Vagina (tissue), 2 donors: ENCODE results near the gene GLA. TPM values are rescaled to one million over a fixed set of nuclear protein-coding genes. Genes with fewer than 3 reads are reported as not detected.
A peak's percentile ranks its signal among the peaks of the same experiment; 100 is the strongest.

Source experiments
- DNase-seq, 2 donors: peaks; one replicate each; pipeline ENCODE4 v3.0.0-alpha.2; 2017; ENCODE audit errors: extremely low spot score in 2 of 2
- H3K27ac ChIP-seq: fragments of 200-600 bp; sonication (generic); one replicate; pipeline ENCODE4 v1.5.1; 2019
- H3K27me3 ChIP-seq: fragments of 200-600 bp; sonication (generic); one replicate; pipeline ENCODE4 v1.5.1; 2019
- H3K36me3 ChIP-seq, 2 donors: fragments of 200-600 bp; sonication (generic); one replicate each; pipeline ENCODE4 v1.5.1; 2017 to 2019
- H3K4me1 ChIP-seq: fragments of 200-600 bp; sonication (generic); one replicate; pipeline ENCODE4 v1.5.1; 2019
- H3K4me3 ChIP-seq, 2 donors: fragments of 200-600 bp; sonication (generic); 1 replicate in 1 of 2; 2 replicates in 1 of 2; pipeline ENCODE4 v1.5.1; 2016 to 2019
- H3K9me3 ChIP-seq: fragments of 200-600 bp; sonication (generic); one replicate; pipeline ENCODE4 v1.5.1; 2019
- POLR2A ChIP-seq, 2 donors: fragments of 450-650 bp; IDR thresholded peaks; one replicate each; pipeline ENCODE4 v1.6.1; 2017; ENCODE audit warnings: antibody characterized with exemption in 2 of 2, mild to moderate bottlenecking in 2 of 2, moderate library complexity in 2 of 2
- POLR2AphosphoS5 ChIP-seq, 2 donors: sonication (generic); formaldehyde crosslinking; IDR thresholded peaks; one replicate each; pipeline ENCODE4 v1.9.0; 2017; ENCODE audit warnings: antibody characterized with exemption in 2 of 2, mild to moderate bottlenecking in 2 of 2, low read depth in 1 of 2; ENCODE audit not compliant: insufficient read depth in 1 of 2
- intact Hi-C: fragments of 100-400 bp; cut with DNase I; formaldehyde crosslinking; loops from one replicate; pipeline ENCODE4 v1.15.1; 2023
- total RNA-seq: library from RNA; depleted of rRNA; stranded (reverse); fragments of >200 nt; gene quantifications from one replicate; pipeline ENCODE4 v1.2.3, GENCODE V29; 2016
- TF ChIP-seq, protein P1 (sequence below), 3 experiments: fragments of 450-650 bp in 2 of 3; fragments of 200-600 bp in 1 of 3; sonication (generic) in 1 of 3; IDR thresholded peaks; one replicate each; pipeline ENCODE4 v1.5.1; 2017 to 2019; ENCODE audit warnings: antibody characterized with exemption in 3 of 3, mild to moderate bottlenecking in 2 of 3, moderate library complexity in 2 of 3

The GLA gene
- total RNA-seq, 1 donor from 2014 or later = 15.5 TPM

DNA sequence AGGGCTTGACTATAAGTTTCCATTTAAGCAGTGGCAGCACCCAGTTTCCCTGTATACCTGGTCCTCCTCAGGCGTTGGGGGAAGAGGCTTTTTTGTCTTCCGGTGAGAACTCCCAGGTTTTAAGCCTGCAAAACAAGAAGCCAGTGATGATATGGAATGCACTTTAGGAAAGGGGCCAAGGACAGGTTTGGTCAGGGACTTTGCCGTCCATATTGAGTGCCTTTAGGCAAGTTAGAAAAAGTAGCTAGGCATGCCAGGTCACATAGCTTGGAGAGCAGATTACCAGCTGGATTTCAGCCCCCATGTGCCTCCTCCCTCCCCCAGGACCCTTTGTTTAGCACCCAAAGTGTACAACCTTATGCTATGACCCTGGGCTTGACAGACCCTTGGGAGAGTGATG is 45.6 kb downstream of the GLA start:
- Histone ChIP-seq H3K27ac (no peak overlapping the region), H3K4me1 (no peaks in the 10 kb centered on the region), H3K27me3 (no peaks in the 10 kb centered on the region), H3K36me3 (no peaks in the 10 kb centered on the region), H3K4me3 (no peak overlapping the region), H3K9me3 (no peaks in the 10 kb centered on the region)
- intact Hi-C loops = no loop called here
- TF ChIP-seq POLR2A (IDR thresholded peaks at IDR 0.05) (no peak), POLR2AphosphoS5 (IDR thresholded peaks at IDR 0.05; ENCODE audit: insufficient read depth in 1 of 2, low read depth in 1 of 2) (no peak)
- TF ChIP-seq, protein P1, sequence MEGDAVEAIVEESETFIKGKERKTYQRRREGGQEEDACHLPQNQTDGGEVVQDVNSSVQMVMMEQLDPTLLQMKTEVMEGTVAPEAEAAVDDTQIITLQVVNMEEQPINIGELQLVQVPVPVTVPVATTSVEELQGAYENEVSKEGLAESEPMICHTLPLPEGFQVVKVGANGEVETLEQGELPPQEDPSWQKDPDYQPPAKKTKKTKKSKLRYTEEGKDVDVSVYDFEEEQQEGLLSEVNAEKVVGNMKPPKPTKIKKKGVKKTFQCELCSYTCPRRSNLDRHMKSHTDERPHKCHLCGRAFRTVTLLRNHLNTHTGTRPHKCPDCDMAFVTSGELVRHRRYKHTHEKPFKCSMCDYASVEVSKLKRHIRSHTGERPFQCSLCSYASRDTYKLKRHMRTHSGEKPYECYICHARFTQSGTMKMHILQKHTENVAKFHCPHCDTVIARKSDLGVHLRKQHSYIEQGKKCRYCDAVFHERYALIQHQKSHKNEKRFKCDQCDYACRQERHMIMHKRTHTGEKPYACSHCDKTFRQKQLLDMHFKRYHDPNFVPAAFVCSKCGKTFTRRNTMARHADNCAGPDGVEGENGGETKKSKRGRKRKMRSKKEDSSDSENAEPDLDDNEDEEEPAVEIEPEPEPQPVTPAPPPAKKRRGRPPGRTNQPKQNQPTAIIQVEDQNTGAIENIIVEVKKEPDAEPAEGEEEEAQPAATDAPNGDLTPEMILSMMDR (IDR thresholded peaks at IDR 0.05) = no peak
- DNase-seq = no peak

GRCh38 chrX:101360390-101360789 is 47.3 kb downstream of the GLA start:
- H3K4me3 ChIP-seq = no peak overlapping the region
- H3K4me1 ChIP-seq = no peaks in the 10 kb centered on the region
- no peak overlapping the region for H3K27ac ChIP-seq
- no peaks in the 10 kb centered on the region for H3K36me3 ChIP-seq
- intact Hi-C loops = no loop called here
- no peaks in the 10 kb centered on the region for H3K27me3 ChIP-seq
- no peak for TF ChIP-seq POLR2A (IDR thresholded peaks at IDR 0.05)
- TF ChIP-seq, protein P1 (IDR thresholded peaks at IDR 0.05) = no peak
- no peak for DNase-seq
- H3K9me3 ChIP-seq = no peaks in the 10 kb centered on the region

DNA sequence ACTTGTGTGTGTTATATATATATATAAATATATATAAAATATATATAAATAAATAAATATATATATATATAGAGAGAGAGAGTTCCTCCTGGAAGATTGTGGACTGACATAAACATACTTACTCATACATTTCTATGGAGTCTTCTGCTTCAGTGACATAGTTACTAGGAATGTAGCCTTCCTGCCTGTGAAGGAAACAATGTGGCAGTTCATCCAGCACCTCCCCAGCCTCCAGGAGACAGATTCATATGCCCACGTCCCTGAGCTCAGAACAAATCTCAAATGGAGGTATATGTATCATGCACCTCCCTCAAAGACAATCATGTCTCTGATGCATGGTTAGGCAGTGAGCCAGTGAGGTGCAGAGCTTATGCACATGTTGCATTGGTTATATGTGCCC is 47.8 kb downstream of the GLA start:
- H3K4me3 ChIP-seq = no peak overlapping the region
- H3K4me1 ChIP-seq = no peaks in the 10 kb centered on the region
- intact Hi-C loops = no loop called here
- TF ChIP-seq POLR2A (IDR thresholded peaks at IDR 0.05) (no peak), POLR2AphosphoS5 (IDR thresholded peaks at IDR 0.05; ENCODE audit: insufficient read depth in 1 of 2, low read depth in 1 of 2) (no peak)
- TF ChIP-seq, protein P1 (IDR thresholded peaks at IDR 0.05) = no peak
- no peaks in the 10 kb centered on the region for H3K27me3 ChIP-seq
- H3K36me3 ChIP-seq = no peaks in the 10 kb centered on the region
- no peak for DNase-seq
- no peaks in the 10 kb centered on the region for H3K9me3 ChIP-seq
- no peak overlapping the region for H3K27ac ChIP-seq

GRCh38 chrX:101357166-101357795 is 50.4 kb downstream of the GLA start:
- intact Hi-C loops = no loop called here
- Histone ChIP-seq H3K4me3 (no peak overlapping the region), H3K36me3 (no peaks in the 10 kb centered on the region), H3K27me3 (no peaks in the 10 kb centered on the region), H3K27ac (no peak overlapping the region), H3K9me3 (no peaks in the 10 kb centered on the region), H3K4me1 (no peaks in the 10 kb centered on the region)
- DNase-seq = no peak
- TF ChIP-seq, protein P1 (IDR thresholded peaks at IDR 0.05) = no peak
- TF ChIP-seq POLR2AphosphoS5 (IDR thresholded peaks at IDR 0.05; ENCODE audit: insufficient read depth in 1 of 2, low read depth in 1 of 2) (no peak), POLR2A (IDR thresholded peaks at IDR 0.05) (no peak)

- Histone ChIP-seq H3K4me1 (peaks cover 9% of the 10 kb centered on the region), H3K27ac (peak overlapping the region; percentile 88), H3K27me3 (no peaks in the 10 kb centered on the region), H3K4me3 (peak overlapping the region; percentile 59 to 62), H3K36me3 (no peaks in the 10 kb centered on the region), H3K9me3 (no peaks in the 10 kb centered on the region)
- DNase-seq = no peak
- TF ChIP-seq POLR2AphosphoS5 (IDR thresholded peaks at IDR 0.05; ENCODE audit: insufficient read depth in 1 of 2, low read depth in 1 of 2) (no peak), POLR2A (IDR thresholded peaks at IDR 0.05) (no peak)
- TF ChIP-seq, protein P1 (IDR thresholded peaks at IDR 0.05) = no peak
- intact Hi-C loops = no loop called here
These were observed 58.5 kb downstream of the GLA start for GRCh38 chrX:101349193-101349562.
